SJSA1 (cell line): Measurements from ENCODE around the gene SEC61A1. TPM values are rescaled to one million over a fixed set of nuclear protein-coding genes. Genes with fewer than 3 reads are reported as not detected.

Source experiments
- DNase-seq, 2 experiments: peaks; one replicate each; pipeline ENCODE4 v3.0.0-alpha.2; 2015 to 2020; ENCODE audit warnings: low spot score in 2 of 2, low read depth in 1 of 2
- H3K27ac ChIP-seq: fragments of 250-450 bp; sonication (Bioruptor Pico); 2 replicates; pipeline ENCODE4 v1.5.1; 2020; ENCODE audit warnings: mild to moderate bottlenecking, moderate library complexity
- H3K27me3 ChIP-seq: fragments of 250-450 bp; sonication (Bioruptor Pico); replicated peaks from 2 replicates; pipeline ENCODE4 v1.5.1; 2020; ENCODE audit warnings: mild to moderate bottlenecking, moderate library complexity
- H3K36me3 ChIP-seq: fragments of 250-450 bp; sonication (Bioruptor Pico); 2 replicates; pipeline ENCODE4 v1.5.1; 2020; ENCODE audit warnings: mild to moderate bottlenecking
- H3K4me1 ChIP-seq: fragments of 250-450 bp; sonication (Bioruptor Pico); replicated peaks from 2 replicates; pipeline ENCODE4 v1.6.1; 2021; ENCODE audit warnings: mild to moderate bottlenecking
- H3K4me3 ChIP-seq: fragments of 250-450 bp; sonication (Bioruptor Pico); 2 replicates; pipeline ENCODE4 v1.5.1; 2020; ENCODE audit warnings: mild to moderate bottlenecking
- H3K9me3 ChIP-seq: fragments of 250-450 bp; sonication (Bioruptor Pico); replicated peaks from 2 replicates; pipeline ENCODE4 v1.5.1; 2020; ENCODE audit warnings: mild to moderate bottlenecking
- total RNA-seq: library from RNA; depleted of rRNA; stranded (reverse); fragments of >200 nt; shearing (Covaris generic); gene quantifications from 2 replicates; pipeline ENCODE4 v1.2.3, GENCODE V29; 2014

SEC61A1 gene
- total RNA-seq, 1 experiment from 2014 or later = 285 TPM

- Histone ChIP-seq H3K4me1 (peaks cover 40% of the 10 kb centered on the region), H3K27ac (no peak overlapping the region), H3K4me3 (no peak overlapping the region), H3K27me3 (no peaks in the 10 kb centered on the region), H3K9me3 (no peaks in the 10 kb centered on the region), H3K36me3 (peaks cover 70% of the 10 kb centered on the region)
- no peak for DNase-seq
Observed at GRCh38 chr3:128077202-128077624, 25.0 kb downstream of the SEC61A1 start.

- Histone ChIP-seq H3K27me3 (no peaks in the 10 kb centered on the region), H3K27ac (no peak overlapping the region), H3K9me3 (no peaks in the 10 kb centered on the region), H3K4me3 (no peak overlapping the region), H3K36me3 (peaks cover 70% of the 10 kb centered on the region), H3K4me1 (peaks cover 40% of the 10 kb centered on the region)
- DNase-seq = no peak
Observed at GRCh38 chr3:128077665-128078064, 25.4 kb downstream of the SEC61A1 start.

- Histone ChIP-seq H3K4me3 (no peak overlapping the region), H3K9me3 (no peaks in the 10 kb centered on the region), H3K4me1 (peaks cover 34% of the 10 kb centered on the region), H3K27me3 (no peaks in the 10 kb centered on the region), H3K27ac (no peak overlapping the region), H3K36me3 (peaks cover 65% of the 10 kb centered on the region)
- DNase-seq = no peak
Observed at GRCh38 chr3:128078322-128078721, 26.1 kb downstream of the SEC61A1 start.

- Histone ChIP-seq H3K36me3 (peaks cover 65% of the 10 kb centered on the region), H3K4me1 (peaks cover 28% of the 10 kb centered on the region), H3K4me3 (no peak overlapping the region), H3K27ac (no peak overlapping the region), H3K27me3 (no peaks in the 10 kb centered on the region), H3K9me3 (no peaks in the 10 kb centered on the region)
- no peak for DNase-seq
Observed at GRCh38 chr3:128078875-128079274, 26.6 kb downstream of the SEC61A1 start.

GRCh38 chr3:128079823-128080222 is 27.6 kb downstream of the SEC61A1 start:
- no peaks in the 10 kb centered on the region for H3K9me3 ChIP-seq
- 0 out of 2 replicates have a peak overlapping the region, but pooled peaks have one; percentile 46 for H3K27ac ChIP-seq
- peaks cover 22% of the 10 kb centered on the region for H3K4me1 ChIP-seq
- H3K36me3 ChIP-seq = peaks cover 62% of the 10 kb centered on the region
- H3K27me3 ChIP-seq = no peaks in the 10 kb centered on the region
- no peak overlapping the region for H3K4me3 ChIP-seq
- DNase-seq = no peak

- no peaks in the 10 kb centered on the region for H3K27me3 ChIP-seq
- no peaks in the 10 kb centered on the region for H3K9me3 ChIP-seq
- no peak overlapping the region for H3K4me3 ChIP-seq
- DNase-seq = peak; percentile 69 to 71
- H3K4me1 ChIP-seq = peaks cover 22% of the 10 kb centered on the region
- peak overlapping the region; percentile 46 for H3K27ac ChIP-seq
- H3K36me3 ChIP-seq = peaks cover 59% of the 10 kb centered on the region
Observed at GRCh38 chr3:128080323-128081080, 28.3 kb downstream of the SEC61A1 start.

GRCh38 chr3:128081226-128081625 is 29.0 kb downstream of the SEC61A1 start:
- DNase-seq = no peak
- Histone ChIP-seq H3K9me3 (no peaks in the 10 kb centered on the region), H3K27me3 (no peaks in the 10 kb centered on the region), H3K27ac (no peak overlapping the region), H3K36me3 (peaks cover 58% of the 10 kb centered on the region), H3K4me1 (peaks cover 22% of the 10 kb centered on the region), H3K4me3 (no peak overlapping the region)

- Histone ChIP-seq H3K36me3 (peaks cover 61% of the 10 kb centered on the region), H3K9me3 (no peaks in the 10 kb centered on the region), H3K4me3 (no peak overlapping the region), H3K27ac (no peak overlapping the region), H3K4me1 (peaks cover 22% of the 10 kb centered on the region), H3K27me3 (no peaks in the 10 kb centered on the region)
- no peak for DNase-seq
Observed at GRCh38 chr3:128081846-128082245, 29.6 kb downstream of the SEC61A1 start.

- Histone ChIP-seq H3K36me3 (peaks cover 65% of the 10 kb centered on the region), H3K27ac (no peak overlapping the region), H3K4me3 (no peak overlapping the region), H3K27me3 (no peaks in the 10 kb centered on the region), H3K9me3 (no peaks in the 10 kb centered on the region), H3K4me1 (peaks cover 22% of the 10 kb centered on the region)
- DNase-seq = no peak
Observed at GRCh38 chr3:128082546-128082945, 30.3 kb downstream of the SEC61A1 start.

GRCh38 chr3:128083396-128083795 is 31.2 kb downstream of the SEC61A1 start:
- H3K36me3 ChIP-seq = peaks cover 64% of the 10 kb centered on the region
- H3K9me3 ChIP-seq = no peaks in the 10 kb centered on the region
- peaks cover 22% of the 10 kb centered on the region for H3K4me1 ChIP-seq
- H3K27ac ChIP-seq = no peak overlapping the region
- no peak for DNase-seq
- H3K27me3 ChIP-seq = no peaks in the 10 kb centered on the region
- no peak overlapping the region for H3K4me3 ChIP-seq

- Histone ChIP-seq H3K9me3 (no peaks in the 10 kb centered on the region), H3K4me3 (no peak overlapping the region), H3K27ac (no peak overlapping the region), H3K27me3 (no peaks in the 10 kb centered on the region), H3K36me3 (peaks cover 57% of the 10 kb centered on the region), H3K4me1 (peaks cover 21% of the 10 kb centered on the region)
- no peak for DNase-seq
Observed at GRCh38 chr3:128083980-128084674, 31.9 kb downstream of the SEC61A1 start.

GRCh38 chr3:128084675-128085021 is 32.4 kb downstream of the SEC61A1 start:
- H3K4me1 ChIP-seq = peaks cover 16% of the 10 kb centered on the region
- no peak overlapping the region for H3K4me3 ChIP-seq
- no peak for DNase-seq
- H3K27ac ChIP-seq = no peak overlapping the region
- peaks cover 52% of the 10 kb centered on the region for H3K36me3 ChIP-seq
- no peaks in the 10 kb centered on the region for H3K27me3 ChIP-seq
- H3K9me3 ChIP-seq = no peaks in the 10 kb centered on the region

- no peak overlapping the region for H3K4me3 ChIP-seq
- H3K9me3 ChIP-seq = no peaks in the 10 kb centered on the region
- no peaks in the 10 kb centered on the region for H3K27me3 ChIP-seq
- H3K36me3 ChIP-seq = peaks cover 31% of the 10 kb centered on the region
- H3K4me1 ChIP-seq = no peaks in the 10 kb centered on the region
- no peak for DNase-seq
- H3K27ac ChIP-seq = no peak overlapping the region
Observed at GRCh38 chr3:128089135-128089534, 36.9 kb downstream of the SEC61A1 start.

GRCh38 chr3:128091586-128091985 is 39.3 kb downstream of the SEC61A1 start:
- no peak overlapping the region for H3K27ac ChIP-seq
- peaks cover 13% of the 10 kb centered on the region for H3K4me1 ChIP-seq
- no peaks in the 10 kb centered on the region for H3K27me3 ChIP-seq
- peaks cover 34% of the 10 kb centered on the region for H3K36me3 ChIP-seq
- H3K9me3 ChIP-seq = no peaks in the 10 kb centered on the region
- no peak overlapping the region for H3K4me3 ChIP-seq
- no peak for DNase-seq
